GM18519 (cell line): ENCODE results near the gene WDFY3.

Experiments used
- ATAC-seq: cut with Tn5 transposase; IDR thresholded peaks from one replicate; pipeline ENCODE4 v1.9.1; 2021; ENCODE audit warnings: mild to moderate bottlenecking, moderate library complexity; ENCODE audit not compliant: unreplicated experiment, low FRiP score

Gene WDFY3

GRCh38 chr4:84913176-84913575 lies 53.3 kb downstream of the WDFY3 start:
- no peak for ATAC-seq

GRCh38 chr4:84912741-84913140 lies 53.7 kb downstream of the WDFY3 start:
- no peak for ATAC-seq

- no peak for ATAC-seq
These were observed 57.6 kb downstream of the WDFY3 start for GRCh38 chr4:84908876-84909275.

- no peak for ATAC-seq
These were observed 59.3 kb downstream of the WDFY3 start for GRCh38 chr4:84907145-84907544.

GRCh38 chr4:84905646-84906045 lies 60.8 kb downstream of the WDFY3 start:
- no peak for ATAC-seq

GRCh38 chr4:84901740-84902281 lies 64.7 kb downstream of the WDFY3 start:
- ATAC-seq = no peak

- no peak for ATAC-seq
These were observed 65.3 kb downstream of the WDFY3 start for GRCh38 chr4:84901173-84901572.

GRCh38 chr4:84899616-84900015 lies 66.9 kb downstream of the WDFY3 start:
- ATAC-seq = no peak

- no peak for ATAC-seq
These were observed 69.0 kb downstream of the WDFY3 start for GRCh38 chr4:84897516-84897915.

GRCh38 chr4:84895283-84895682 lies 71.2 kb downstream of the WDFY3 start:
- no peak for ATAC-seq

- ATAC-seq = no peak
These were observed 71.9 kb downstream of the WDFY3 start for GRCh38 chr4:84894621-84895020.

GRCh38 chr4:84892950-84893349 lies 73.5 kb downstream of the WDFY3 start:
- no peak for ATAC-seq

GRCh38 chr4:84887824-84888223 lies 78.7 kb downstream of the WDFY3 start:
- no peak for ATAC-seq

- ATAC-seq = no peak
These were observed 86.8 kb downstream of the WDFY3 start for GRCh38 chr4:84879651-84880200.

- no peak for ATAC-seq
These were observed 87.9 kb downstream of the WDFY3 start for GRCh38 chr4:84878546-84878945.

- no peak for ATAC-seq
These were observed 88.4 kb downstream of the WDFY3 start for GRCh38 chr4:84878090-84878489.

GRCh38 chr4:84877051-84877833 lies 89.2 kb downstream of the WDFY3 start:
- ATAC-seq = no peak

GRCh38 chr4:84875636-84876371 lies 90.7 kb downstream of the WDFY3 start:
- no peak for ATAC-seq

- no peak for ATAC-seq
These were observed 91.9 kb downstream of the WDFY3 start for GRCh38 chr4:84874619-84875018.

GRCh38 chr4:84870398-84871163 lies 95.9 kb downstream of the WDFY3 start:
- no peak for ATAC-seq

GRCh38 chr4:84866295-84866694 lies 100.2 kb downstream of the WDFY3 start:
- ATAC-seq = no peak
